Endothelial cell of umbilical vein (primary cell): Measurements from ENCODE around the gene UBC. TPM values are rescaled to one million over a fixed set of nuclear protein-coding genes. Genes with fewer than 3 reads are reported as not detected.
"Not testable (repeated sequence)": the region's sequence is repeated elsewhere in the genome, so short reads cannot be mapped to it uniquely, and the experiment has no call there.

ENCODE experiments used
- BruUV-seq: library from RNA; stranded (reverse); fragments of 400-500 nt; replicated peaks from 2 replicates; lab custom pipeline; 2021; lab: Mats Ljungman, UMichigan
- CTCF ChIA-PET: fragments of 300-600, 350-600 bp; sonication (Branson Sonifier 250); formaldehyde crosslinking; loops from one replicate; lab custom pipeline; 2021; ENCODE audit warnings: antibody characterized with exemption, inconsistent platforms; lab: Charles Lee
- POLR2A ChIA-PET: fragments of 300-600, 350-600 bp; sonication (Branson Sonifier 250); formaldehyde crosslinking; loops from one replicate; lab custom pipeline; 2021; ENCODE audit warnings: antibody characterized with exemption, inconsistent platforms; lab: Charles Lee
- DNase-seq: peaks from one replicate; pipeline ENCODE4 v3.0.0-alpha.2; 2011; ENCODE audit warnings: low read depth, low spot score
- FAIRE-seq: peaks from 2 replicates; lab custom pipeline; 2011; peaks lifted over from hg19 to GRCh38; lab: Jason Lieb, UNC
- H2AFZ ChIP-seq: 2 replicates; pipeline ENCODE4 v1.6.0; 2012; ENCODE audit warnings: low read depth, low read length, control low read depth, inconsistent platforms
- H3K27ac ChIP-seq: 2 replicates; pipeline ENCODE4 v1.5.1; 2011; ENCODE audit warnings: low read depth, mild to moderate bottlenecking, control low read depth, low read length, moderate library complexity; ENCODE audit not compliant: insufficient read depth
- H3K27me3 ChIP-seq, 2 experiments: 2 replicates each; pipeline versions ENCODE4 v1.6.0 to v1.6.1; 2011; ENCODE audit warnings: low read length in 2 of 2, mixed read lengths in 1 of 2; ENCODE audit not compliant: control insufficient read depth in 2 of 2, insufficient read depth in 2 of 2
- H3K36me3 ChIP-seq, 2 experiments: 2 replicates in 1 of 2; 3 replicates in 1 of 2; pipeline ENCODE4 v1.5.1; 2011; ENCODE audit warnings: low read length in 2 of 2, mild to moderate bottlenecking in 1 of 2, moderate library complexity in 1 of 2; ENCODE audit not compliant: control insufficient read depth in 2 of 2, insufficient read depth in 2 of 2; ENCODE audit errors: extremely low read depth in 1 of 2
- H3K4me1 ChIP-seq: 3 replicates; pipeline ENCODE4 v1.5.1; 2011; ENCODE audit warnings: mild to moderate bottlenecking, low read length; ENCODE audit not compliant: control insufficient read depth, insufficient read depth; ENCODE audit errors: extremely low read depth
- H3K4me2 ChIP-seq: 2 replicates; pipeline ENCODE4 v1.6.1; 2011; ENCODE audit warnings: low read length, control low read depth, mixed read lengths; ENCODE audit not compliant: insufficient read depth
- H3K4me3 ChIP-seq, 3 experiments: fragments of 200-600 bp in 1 of 3; sonication (generic), shearing (Covaris generic) in 1 of 3; replicated peaks in 1 of 3; 2 replicates each; pipeline ENCODE4 v1.5.1; 2011 to 2016; ENCODE audit warnings: control low read depth in 3 of 3, low read length in 3 of 3, mild to moderate bottlenecking in 2 of 3, inconsistent platforms in 1 of 3, low read depth in 1 of 3, moderate library complexity in 1 of 3; ENCODE audit not compliant: insufficient read depth in 1 of 3
- H3K79me2 ChIP-seq: 2 replicates; pipeline ENCODE4 v1.6.0; 2012; ENCODE audit warnings: low read length, inconsistent platforms; ENCODE audit not compliant: control insufficient read depth, insufficient read depth
- H3K9ac ChIP-seq: replicated peaks from 2 replicates; pipeline ENCODE3; 2011; ENCODE audit warnings: low read length, control low read depth; ENCODE audit not compliant: insufficient read depth; ENCODE audit errors: extremely low read depth
- H3K9me1 ChIP-seq: replicated peaks from 3 replicates; pipeline ENCODE4 v1.6.0; 2011; ENCODE audit warnings: mild to moderate bottlenecking, low read length; ENCODE audit not compliant: control insufficient read depth, insufficient read depth; ENCODE audit errors: extremely low read depth
- H3K9me3 ChIP-seq: replicated peaks from 2 replicates; pipeline ENCODE4 v1.5.1; 2012; ENCODE audit warnings: low read length, inconsistent platforms; ENCODE audit not compliant: control insufficient read depth, insufficient read depth
- H4K20me1 ChIP-seq: replicated peaks from 2 replicates; pipeline ENCODE3; 2011; ENCODE audit warnings: mild to moderate bottlenecking, low read length; ENCODE audit not compliant: control insufficient read depth, insufficient read depth; ENCODE audit errors: extremely low read depth
- CTCF ChIP-seq, 2 donors: IDR thresholded peaks; 1 replicate in 1 of 2; 2 replicates in 1 of 2; pipeline ENCODE4 v1.5.1; 2011; ENCODE audit warnings: low read length in 2 of 2, mild to moderate bottlenecking in 2 of 2, moderate library complexity in 2 of 2, control low read depth in 1 of 2, inconsistent platforms in 1 of 2, low read depth in 1 of 2; ENCODE audit not compliant: insufficient read depth in 1 of 2; ENCODE audit errors: extremely low read depth in 1 of 2
- EZH2 ChIP-seq: IDR thresholded peaks from 2 replicates; pipeline ENCODE4 v1.6.1; 2012; ENCODE audit warnings: borderline replicate concordance, low read depth, mild to moderate bottlenecking, moderate library complexity, low read length, inconsistent platforms; ENCODE audit not compliant: severe bottlenecking
- FOS ChIP-seq: IDR thresholded peaks from 2 replicates; pipeline ENCODE4 v1.6.1; 2011; ENCODE audit warnings: mild to moderate bottlenecking, low read length, moderate library complexity, borderline replicate concordance; ENCODE audit not compliant: insufficient read depth
- GATA2 ChIP-seq: IDR thresholded peaks from 2 replicates; pipeline ENCODE4 v1.7.0; 2011; ENCODE audit warnings: low read depth, mild to moderate bottlenecking, moderate library complexity, mixed read lengths, low read length; ENCODE audit not compliant: insufficient read length, insufficient read depth
- JUN ChIP-seq: IDR thresholded peaks from 2 replicates; pipeline ENCODE4 v1.6.1; 2011; ENCODE audit warnings: borderline replicate concordance, low read depth; ENCODE audit not compliant: insufficient read length, insufficient read depth
- MAX ChIP-seq: IDR thresholded peaks from 2 replicates; pipeline ENCODE4 v1.6.1; 2011; ENCODE audit not compliant: insufficient read depth, insufficient read length
- MYC ChIP-seq: IDR thresholded peaks from one replicate; pipeline ENCODE4 v1.6.1; 2011; ENCODE audit warnings: mild to moderate bottlenecking, low read depth, low read length
- POLR2A ChIP-seq: IDR thresholded peaks from 2 replicates; pipeline ENCODE4 v1.6.1; 2012; ENCODE audit warnings: low read depth, mild to moderate bottlenecking, control low read depth, low read length
- POLR2AphosphoS5 ChIP-seq: IDR thresholded peaks from 2 replicates; pipeline ENCODE4 v1.6.1; 2012; ENCODE audit warnings: low read depth, mild to moderate bottlenecking, control low read depth, low read length, moderate library complexity; ENCODE audit not compliant: insufficient read depth
- dilution Hi-C: fragments of 300-500 bp; cut with MboI; formaldehyde crosslinking; loops from one replicate; pipeline ENCODE4 v1.15.0; 2019; ENCODE audit warnings: low sequenced_read_pairs; ENCODE audit not compliant: extremely low pct_ligation_motif_present
- intact Hi-C: fragments of 100-400 bp; cut with micrococcal nuclease; formaldehyde crosslinking; loops from one replicate; pipeline ENCODE4 v1.10.0; 2022
- polyA plus RNA-seq, 4 experiments: library from polyadenylated mRNA; depleted of rRNA in 3 of 4; stranded (reverse) in 3 of 4; unstranded in 1 of 4; fragments of >200 nt; gene quantifications; 2 replicates each; pipeline versions ENCODE4 v1.2.1 to v1.2.3, GENCODE V29; 2011 to 2012; ENCODE audit warnings: missing spikeins in 1 of 4
- total RNA-seq: library from RNA; stranded (reverse); gene quantifications from 2 replicates; pipeline ENCODE4 v1.2.3, GENCODE V29; 2021

The UBC gene
- total and polyA plus RNA-seq, 2 donors (not counting 3 experiments of a cell fraction or from before 2014, with no cell fraction given): 875 to 1,305 TPM

DNA sequence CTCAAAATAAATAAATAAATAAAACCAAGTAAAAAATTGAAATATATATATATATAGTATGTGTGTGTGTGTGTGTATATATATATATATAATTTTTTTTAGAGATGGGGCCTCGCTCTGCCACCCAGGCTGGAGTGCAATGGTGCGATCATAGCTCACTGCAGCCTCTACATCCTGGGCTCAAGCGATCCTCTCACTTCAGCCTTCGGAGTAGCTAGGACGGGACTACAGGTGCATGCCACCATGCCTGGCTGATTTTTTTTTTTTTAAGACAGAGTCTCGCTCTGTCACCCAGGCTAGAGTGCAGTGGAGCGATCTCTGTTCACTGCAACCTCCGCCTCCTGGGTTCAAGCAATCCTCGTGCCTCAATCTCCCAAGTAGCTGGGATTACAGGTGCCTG lies 26.7 kb downstream of the UBC start:
- H3K4me2 ChIP-seq, H3K4me3 ChIP-seq, H4K20me1 ChIP-seq, BruUV-seq, POLR2A ChIA-PET, intact Hi-C loops, dilution Hi-C loops, H3K9me3 ChIP-seq, H3K27ac ChIP-seq, H3K79me2 ChIP-seq, FAIRE-seq, DNase-seq, H2AFZ ChIP-seq, H3K27me3 ChIP-seq, H3K9ac ChIP-seq, H3K9me1 ChIP-seq, H3K36me3 ChIP-seq, H3K4me1 ChIP-seq: not testable (repeated sequence)
- CTCF ChIA-PET: interaction anchor here (0.8 kb wide), 1 partner anchor 19 kb away, joined by 3 read pairs; no protein-coding TSS in a partner anchor

GRCh38 chr12:124884587-124885438 lies 29.6 kb downstream of the UBC start:
- peaks cover 9% of the 10 kb centered on the region for H3K4me1 ChIP-seq
- dilution Hi-C loops (no loop called here), intact Hi-C loops (no loop called here)
- H3K9me1 ChIP-seq: no peaks in the 10 kb centered on the region
- H3K4me3 ChIP-seq: no peak overlapping the region
- TF ChIP-seq JUN (no peak), MYC (no peak), CTCF (IDR thresholded peaks at IDR 0.05; ENCODE audit: extremely low read depth in 1 of 2, insufficient read depth in 1 of 2, low read depth in 1 of 2, low read length in 2 of 2) (no peak), MAX (no peak), POLR2AphosphoS5 (no peak), EZH2 (no peak), GATA2 (no peak), POLR2A (no peak), FOS (no peak)
- POLR2A ChIA-PET: no interaction called here
- H3K79me2 ChIP-seq: no peaks in the 10 kb centered on the region
- no peak overlapping the region for H3K9ac ChIP-seq
- H3K9me3 ChIP-seq: no peaks in the 10 kb centered on the region
- DNase-seq (no peak), FAIRE-seq (no peak)
- H3K4me2 ChIP-seq: no peak overlapping the region
- no peaks in the 10 kb centered on the region for H4K20me1 ChIP-seq
- H3K27me3 ChIP-seq: no peaks in the 10 kb centered on the region
- no peaks in the 10 kb centered on the region for H3K36me3 ChIP-seq
- no peak overlapping the region for H3K27ac ChIP-seq
- CTCF ChIA-PET: interaction anchor here (1.3 kb wide), 1 partner anchor 22 kb away, joined by 3 read pairs; no protein-coding TSS in a partner anchor
- H2AFZ ChIP-seq: no peak overlapping the region
- BruUV-seq: no TSS peak
